ENCODE data around the gene AGAP2.

Gene AGAP2

GRCh38 chr12:57771873-57772428 lies 33.4 kb upstream of the AGAP2 start, which contains the start of gene METTL1:
Gene METTL1 (minus strand): TSS chr12:57772105. CDS start chr12:57772083, 22 bp downstream.
- intact Hi-C loops (cut with DNase I; ENCODE audit: low total_unique reads): no loop called here
- peak; percentile 96 to 97 for DNase-seq
- TF ChIP-seq CTCF (IDR thresholded peaks at IDR 0.05): no peak
- H3K27ac ChIP-seq: peak within 1 kb of the TSS; percentile 91 to 92
- H3K27me3 ChIP-seq: no peaks in the 10 kb centered on the region
- no peaks in the 10 kb centered on the region for H3K9me3 ChIP-seq
- H3K4me3 ChIP-seq: peak within 1 kb of the TSS; percentile 68 to 90
- H3K4me1 ChIP-seq: peaks cover 0 to 26% (median 20%) of the 10 kb centered on the region in 4 donors
- peaks cover 0 to 31% (median 12%) of the 10 kb centered on the region in 3 donors for H3K36me3 ChIP-seq

GRCh38 chr12:57771236-57771872 lies 32.8 kb upstream of the AGAP2 start:
- intact Hi-C loops (cut with DNase I; ENCODE audit: low total_unique reads): no loop called here
- Histone ChIP-seq H3K36me3 (peaks cover 0 to 29% (median 12%) of the 10 kb centered on the region in 3 donors), H3K4me1 (peaks cover 0 to 32% (median 25%) of the 10 kb centered on the region in 4 donors), H3K9me3 (no peaks in the 10 kb centered on the region), H3K27ac (peak overlapping the region; percentile 91 to 92), H3K4me3 (peak overlapping the region; percentile 68 to 90), H3K27me3 (no peaks in the 10 kb centered on the region)
- no peak for TF ChIP-seq CTCF (IDR thresholded peaks at IDR 0.05)
- peak; percentile 88 to 91 for DNase-seq

- H3K4me1 ChIP-seq: peaks cover 0 to 38% (median 32%) of the 10 kb centered on the region in 4 donors
- no peak overlapping the region for H3K4me3 ChIP-seq
- intact Hi-C loops (cut with DNase I; ENCODE audit: low total_unique reads): no loop called here
- no peaks in the 10 kb centered on the region for H3K9me3 ChIP-seq
- H3K36me3 ChIP-seq: peaks cover 0 to 23% (median 12%) of the 10 kb centered on the region in 3 donors
- peak overlapping the region in 1 of 2 donors; percentile 91 for H3K27ac ChIP-seq
- H3K27me3 ChIP-seq: peaks cover 0 to 5% of the 10 kb centered on the region in 2 donors
- peak in 1 of 2 donors; percentile 46 for DNase-seq
- no peak for TF ChIP-seq CTCF (IDR thresholded peaks at IDR 0.05)
Observed at GRCh38 chr12:57770734-57771133, 32.2 kb upstream of the AGAP2 start.

GRCh38 chr12:57769594-57769993 lies 31.1 kb upstream of the AGAP2 start:
- DNase-seq: no peak
- Histone ChIP-seq H3K36me3 (peaks cover 0 to 17% (median 12%) of the 10 kb centered on the region in 3 donors), H3K4me1 (peaks cover 0 to 50% (median 43%) of the 10 kb centered on the region in 4 donors), H3K27me3 (peaks cover 0 to 16% of the 10 kb centered on the region in 2 donors), H3K9me3 (no peaks in the 10 kb centered on the region), H3K27ac (no peak overlapping the region), H3K4me3 (no peak overlapping the region)
- intact Hi-C loops (cut with DNase I; ENCODE audit: low total_unique reads): no loop called here
- no peak for TF ChIP-seq CTCF (IDR thresholded peaks at IDR 0.05)

GRCh38 chr12:57767876-57768275 lies 29.3 kb upstream of the AGAP2 start:
- intact Hi-C loops (cut with DNase I; ENCODE audit: low total_unique reads): no loop called here
- Histone ChIP-seq H3K27ac (no peak overlapping the region), H3K4me1 (peaks cover 0 to 44% (median 39%) of the 10 kb centered on the region in 4 donors), H3K27me3 (peaks cover 0 to 33% of the 10 kb centered on the region in 2 donors), H3K36me3 (peaks cover 0 to 17% (median 12%) of the 10 kb centered on the region in 3 donors), H3K4me3 (no peak overlapping the region), H3K9me3 (no peaks in the 10 kb centered on the region)
- no peak for TF ChIP-seq CTCF (IDR thresholded peaks at IDR 0.05)
- peak in 1 of 2 donors; percentile 42 for DNase-seq

Data from tibial artery (tissue), 4 donors.